SHP77 (cell line): ENCODE data around the gene CDKAL1.

ENCODE experiments used
- DNase-seq, 2 experiments: peaks; one replicate each; lab custom pipeline; 2025; lab: John Stamatoyannopoulos, UW

Gene CDKAL1

DNA sequence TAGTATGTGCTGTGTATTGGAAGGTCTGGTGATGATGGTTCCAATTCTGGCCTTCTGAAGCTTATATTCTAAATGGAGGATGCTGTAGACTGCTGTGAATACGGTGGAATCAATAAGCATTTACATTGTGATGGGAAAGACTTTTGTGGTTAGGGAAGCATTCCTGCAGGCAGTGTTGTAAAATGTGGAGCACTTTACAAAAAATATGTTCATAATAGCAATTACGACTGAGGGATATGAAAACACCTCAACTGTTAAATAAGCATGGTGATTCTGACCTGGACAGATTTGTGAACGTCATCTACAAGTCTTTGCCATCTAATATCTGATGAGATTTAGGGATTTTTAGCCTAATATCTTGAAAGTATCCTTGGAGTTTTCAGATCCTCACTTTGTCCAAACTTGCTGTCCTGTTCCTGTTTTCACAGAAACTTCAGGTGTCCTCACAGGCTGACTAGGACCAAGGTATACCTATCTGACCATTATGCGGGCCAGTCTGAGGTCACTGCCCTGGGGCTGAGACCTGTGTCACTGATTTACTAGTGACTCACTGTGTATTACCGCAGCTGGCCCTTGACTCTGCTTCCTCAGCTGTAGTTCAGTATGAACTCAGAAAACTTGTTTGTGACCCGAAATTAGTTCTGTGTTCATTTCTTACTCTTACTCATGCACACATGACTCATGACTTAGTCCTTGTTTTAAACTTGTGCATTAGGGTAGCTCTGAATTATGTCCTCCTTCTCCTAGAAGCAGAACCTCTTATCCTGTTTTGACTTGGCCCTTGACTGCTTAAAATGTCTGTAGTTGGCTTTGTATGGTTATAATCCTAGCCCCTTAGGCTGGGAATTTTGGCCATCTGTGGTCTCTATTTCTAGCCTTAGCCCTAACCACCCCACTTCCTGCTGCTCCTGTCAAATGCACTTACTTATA, 343.0 kb downstream of the CDKAL1 start:
- DNase-seq: peak in 1 of 2 experiments; percentile 23

DNA sequence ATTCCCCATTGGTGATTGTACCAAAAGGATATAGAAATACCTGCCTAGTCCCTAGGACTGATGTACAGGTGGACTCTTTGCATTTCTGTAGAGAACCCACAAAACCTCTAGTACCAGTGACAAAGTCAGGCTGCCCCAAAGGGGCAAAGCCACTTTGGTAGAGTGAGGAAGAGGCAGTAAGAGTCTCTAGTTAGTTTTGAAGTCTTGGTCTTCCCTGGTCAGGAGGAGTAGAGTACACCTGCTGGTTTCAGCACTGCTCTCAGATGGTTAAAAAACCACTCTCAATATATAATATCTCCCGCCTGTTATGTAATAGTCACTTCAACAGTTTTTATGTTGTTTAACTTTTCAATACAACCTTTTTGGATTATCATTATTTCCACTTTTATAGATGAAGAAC, 344.9 kb downstream of the CDKAL1 start:
- no peak for DNase-seq

DNA sequence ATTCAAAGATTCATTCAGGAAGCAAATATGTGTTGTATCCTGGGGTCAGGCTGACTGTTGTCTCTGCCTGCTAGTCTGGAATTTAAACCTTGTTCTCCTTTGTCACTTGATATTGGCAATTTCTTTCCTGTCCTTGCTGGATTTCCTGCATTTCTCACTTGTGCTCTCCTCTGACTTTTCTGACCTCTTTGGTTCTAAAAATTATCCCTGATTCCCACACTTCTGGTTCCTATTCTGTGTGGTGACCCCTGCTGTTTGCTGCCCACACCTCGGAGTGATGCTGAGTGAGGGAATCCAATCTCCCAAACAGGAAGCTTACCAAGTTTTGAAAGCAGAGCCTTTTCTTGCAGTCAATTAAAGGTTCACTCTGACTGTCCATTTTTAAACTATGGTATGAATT, 345.3 kb downstream of the CDKAL1 start:
- no peak for DNase-seq

DNA sequence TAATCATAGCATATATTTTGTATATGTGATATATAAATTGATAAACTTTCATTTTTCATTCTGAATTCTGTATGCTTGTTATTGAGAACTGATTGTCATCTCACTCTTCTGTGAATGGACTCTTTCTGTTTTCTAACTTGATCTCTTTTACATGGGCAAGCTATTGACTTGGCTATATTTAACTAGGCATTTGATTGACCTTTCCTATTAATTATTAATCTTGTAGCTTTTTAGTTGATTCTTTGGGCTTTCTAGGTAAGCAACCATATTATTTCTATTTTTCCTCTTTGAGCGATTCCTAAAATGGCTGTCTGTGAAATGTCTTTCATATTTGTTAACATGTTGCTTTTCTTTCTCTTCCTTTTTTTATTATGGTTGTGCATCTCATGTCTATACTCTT, 347.1 kb downstream of the CDKAL1 start:
- DNase-seq: no peak

DNA sequence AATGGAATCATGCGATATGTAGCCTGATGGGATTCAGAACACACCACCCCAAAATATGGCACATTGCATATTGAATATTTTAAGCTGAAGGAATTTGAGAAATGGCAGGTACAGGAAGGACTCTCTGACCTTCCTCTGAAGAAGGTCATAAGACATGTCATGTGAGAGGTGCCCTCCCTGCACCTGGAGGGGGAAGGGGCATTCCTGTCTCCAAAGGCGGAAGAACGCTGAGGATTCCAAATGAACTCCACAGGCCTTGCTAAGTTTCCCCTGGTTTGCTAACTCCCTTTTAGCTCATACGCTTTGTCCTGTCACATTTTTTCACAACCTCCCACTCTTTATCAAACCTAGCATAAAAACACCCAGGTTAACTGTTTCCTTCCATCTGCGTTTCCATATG, 347.8 kb downstream of the CDKAL1 start:
- DNase-seq: no peak

DNA sequence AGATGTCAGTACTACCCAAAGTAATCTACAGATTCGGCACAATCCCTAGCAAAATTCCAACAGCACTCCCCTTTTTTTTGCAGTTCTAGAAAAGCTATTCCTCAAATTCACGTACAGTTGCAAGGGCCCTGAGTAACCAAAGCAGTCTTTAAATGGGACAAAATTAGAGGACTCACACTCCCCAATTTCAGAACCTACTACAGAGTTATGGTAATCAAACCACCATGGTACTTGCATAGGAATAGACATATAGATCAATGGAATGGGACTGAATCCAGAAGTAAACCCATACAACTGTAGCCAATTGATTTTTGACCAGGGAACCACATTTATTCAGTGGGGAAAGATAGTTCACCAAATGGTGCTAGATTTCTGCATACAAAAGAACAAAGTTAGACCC, 350.8 kb downstream of the CDKAL1 start:
- no peak for DNase-seq

DNA sequence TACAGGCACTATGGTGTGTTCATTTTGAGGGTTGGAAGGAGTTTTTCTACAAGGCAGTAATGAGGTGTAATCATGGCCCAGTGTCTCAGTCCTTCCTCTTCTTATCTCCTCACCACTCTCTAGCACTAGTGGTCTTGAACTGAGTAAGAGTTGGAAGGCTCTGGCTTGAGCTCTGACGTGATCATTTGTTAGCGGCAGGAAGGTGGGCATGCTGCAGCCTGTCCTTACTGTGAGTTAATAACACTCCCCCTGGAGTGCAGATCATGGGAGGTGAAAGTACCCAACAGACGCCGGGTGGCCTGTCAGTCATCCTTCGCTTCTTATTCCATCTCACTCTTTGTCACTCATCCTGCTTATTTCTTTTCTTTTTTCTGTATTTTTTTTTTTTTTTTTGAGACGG, 356.9 kb downstream of the CDKAL1 start:
- no peak for DNase-seq

DNA sequence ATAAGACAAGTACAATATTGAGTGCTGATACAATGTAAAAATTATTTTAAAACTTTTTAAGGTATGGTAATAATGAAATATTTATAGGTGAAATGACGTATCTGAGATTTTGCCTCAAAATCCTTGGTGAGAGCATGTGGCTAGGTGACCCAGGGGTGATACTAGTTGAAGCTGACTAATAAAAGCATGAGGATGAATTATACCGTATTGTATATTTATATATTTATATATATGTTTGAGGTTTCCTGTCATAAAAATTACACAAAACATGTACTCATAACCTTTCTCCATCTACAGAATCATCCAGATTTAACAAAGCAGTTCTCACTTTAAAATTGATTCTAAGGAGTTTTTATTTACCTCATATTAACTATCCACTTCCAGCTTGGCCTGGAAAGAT, 358.1 kb downstream of the CDKAL1 start:
- no peak for DNase-seq

DNA sequence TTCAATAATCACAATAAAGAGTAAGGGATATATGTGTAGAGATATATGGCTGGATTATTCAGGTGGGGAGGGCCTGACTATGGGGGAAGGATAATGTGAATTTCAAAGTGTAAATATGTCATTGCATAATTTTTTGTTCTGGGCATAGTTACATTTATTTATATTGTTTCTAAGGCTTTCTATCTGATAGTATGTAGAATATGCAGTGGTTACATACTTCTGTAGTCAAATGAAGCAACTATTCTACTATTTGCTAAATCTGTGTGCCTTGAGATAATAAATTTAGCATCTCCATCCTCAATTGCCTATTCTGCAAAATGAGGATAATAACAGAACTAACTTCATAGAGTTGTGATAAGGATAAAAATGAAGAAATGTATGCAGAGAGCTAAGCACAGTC, 359.2 kb downstream of the CDKAL1 start:
- DNase-seq: no peak

DNA sequence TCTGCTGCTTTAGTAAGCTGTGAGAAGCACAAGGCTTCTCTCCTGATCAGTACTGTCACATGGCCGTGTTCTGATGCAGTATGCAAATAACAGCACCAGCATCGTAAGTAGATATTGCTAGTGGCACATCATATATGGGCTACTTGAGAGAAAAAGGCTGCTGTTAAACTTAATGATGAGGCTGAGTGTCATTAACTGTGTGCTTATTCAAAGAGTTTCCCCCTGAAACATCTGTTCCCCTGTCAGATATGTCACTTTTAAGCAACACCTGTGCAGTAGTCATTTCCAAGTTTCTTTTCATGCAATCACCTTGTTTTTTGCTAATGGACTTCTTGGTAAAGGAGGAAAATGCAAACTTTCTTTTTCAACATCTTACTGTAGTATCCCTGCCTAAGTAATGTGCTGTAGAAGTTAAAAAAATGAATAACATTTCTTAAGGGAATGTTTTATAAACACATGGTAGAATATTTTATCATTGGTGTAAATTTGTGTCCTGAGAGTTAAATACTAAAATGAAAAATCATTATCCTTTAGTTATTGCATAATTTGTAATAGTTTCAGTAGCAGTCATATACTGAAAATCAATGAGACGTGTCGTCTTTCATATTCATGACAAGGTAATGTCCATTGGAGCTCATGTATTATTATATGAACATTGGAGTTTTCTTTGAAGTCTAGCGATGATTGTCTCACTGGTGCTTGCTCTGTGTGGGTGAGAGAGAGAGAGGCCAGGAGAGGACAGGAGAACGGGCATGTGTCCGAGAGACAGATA, 366.3 kb downstream of the CDKAL1 start:
- DNase-seq: no peak

DNA sequence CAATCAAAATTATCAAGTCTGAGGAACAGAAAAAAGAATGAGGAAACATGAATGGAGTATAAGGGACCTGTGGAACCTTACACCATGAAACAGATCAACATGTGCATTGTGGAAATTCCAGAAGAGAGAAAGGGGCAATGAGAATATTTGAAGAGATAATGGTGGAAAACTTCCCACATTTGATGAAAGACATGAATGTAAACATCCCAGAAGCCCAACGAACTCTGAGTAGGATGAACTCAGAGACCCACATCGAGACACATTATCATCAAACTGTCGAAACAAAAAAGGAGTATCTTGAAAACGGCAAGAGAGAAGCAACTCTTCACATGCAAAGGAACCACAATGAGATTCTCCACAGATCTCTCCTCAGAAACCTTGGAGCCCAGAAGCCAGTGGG, 371.1 kb downstream of the CDKAL1 start:
- DNase-seq: no peak

DNA sequence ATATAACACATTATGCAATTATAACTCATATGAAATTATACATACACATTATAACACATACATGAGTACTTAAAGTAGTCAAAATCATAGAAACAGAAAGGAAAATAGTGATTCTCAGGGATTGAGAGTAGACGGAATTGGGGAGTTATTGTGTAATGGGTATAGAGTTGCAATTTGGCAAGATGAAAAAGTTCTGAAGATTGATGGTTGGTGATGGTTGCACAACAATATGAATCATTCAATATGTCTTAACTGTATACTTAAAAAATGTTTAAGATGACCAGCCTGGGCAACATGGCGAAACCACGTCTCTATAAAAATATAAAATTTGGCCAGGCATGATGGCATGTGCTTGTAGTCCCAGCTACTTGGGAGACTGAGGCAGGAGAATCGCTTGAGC, 372.7 kb downstream of the CDKAL1 start:
- DNase-seq: no peak

DNA sequence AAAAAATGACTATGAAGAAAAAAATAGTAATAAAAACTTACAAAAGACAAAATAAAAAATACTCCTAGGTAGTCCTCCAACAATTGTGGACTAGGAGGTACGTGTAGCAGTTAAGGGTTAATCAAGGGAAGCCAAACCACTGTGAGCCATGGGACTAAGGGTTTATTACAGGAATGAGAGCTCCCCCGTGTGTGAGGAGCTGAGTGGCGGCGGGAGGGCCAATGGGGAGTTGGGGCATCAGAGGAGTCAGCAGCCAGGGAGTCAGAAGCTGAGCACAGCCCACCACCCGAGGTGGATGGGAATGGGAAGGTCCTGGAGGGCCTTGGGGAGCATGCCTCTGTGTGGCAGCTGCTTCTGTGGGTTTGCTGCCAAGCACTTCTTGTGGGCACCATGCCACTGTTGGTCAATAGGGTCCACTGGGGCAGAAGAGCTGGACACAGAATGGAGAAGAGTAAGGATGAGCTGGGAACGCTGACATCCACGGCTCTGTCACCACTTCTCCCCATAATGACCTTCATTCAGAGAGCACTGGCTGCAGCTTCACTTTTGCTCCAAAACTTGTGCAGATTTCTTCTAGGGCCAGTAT, 373.3 kb downstream of the CDKAL1 start:
- no peak for DNase-seq

DNA sequence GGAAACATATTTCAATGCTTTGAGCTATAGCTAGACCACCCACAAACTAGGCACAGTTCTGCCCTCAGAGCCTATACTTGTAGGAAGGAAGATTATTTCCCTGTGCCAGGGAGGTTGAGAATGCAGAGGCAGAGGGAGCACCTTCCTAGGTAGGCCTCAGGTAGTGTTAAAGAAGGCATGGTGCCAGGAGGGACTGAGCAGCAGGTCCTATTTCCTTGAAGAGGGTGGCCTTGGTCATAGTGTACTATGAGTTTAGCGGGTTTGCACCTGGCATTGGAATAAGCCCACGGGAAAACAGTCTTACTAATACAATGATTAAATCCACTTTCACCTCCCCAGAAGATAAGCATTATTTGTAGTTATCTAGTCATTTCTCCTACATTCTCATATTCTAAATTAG, 375.4 kb downstream of the CDKAL1 start:
- no peak for DNase-seq

DNA sequence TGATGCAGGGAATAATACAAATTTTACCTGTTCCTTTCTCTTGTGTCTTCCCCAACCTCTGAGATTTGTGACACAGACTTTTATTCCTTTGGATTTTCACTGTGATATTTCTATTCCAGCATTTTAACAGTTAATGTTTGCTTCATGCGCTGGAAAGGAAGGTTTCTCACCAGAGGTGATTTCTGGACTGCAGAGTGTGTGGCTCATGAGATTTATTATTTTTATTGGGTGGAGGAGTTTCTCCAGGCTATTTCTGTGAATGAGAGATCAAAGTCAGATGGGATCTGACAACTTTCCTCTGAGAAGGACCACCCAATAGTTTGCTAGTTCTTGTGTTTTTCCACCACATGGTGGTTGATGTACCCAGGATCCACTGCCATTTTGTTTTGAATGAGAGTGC, 377.5 kb downstream of the CDKAL1 start:
- no peak for DNase-seq

DNA sequence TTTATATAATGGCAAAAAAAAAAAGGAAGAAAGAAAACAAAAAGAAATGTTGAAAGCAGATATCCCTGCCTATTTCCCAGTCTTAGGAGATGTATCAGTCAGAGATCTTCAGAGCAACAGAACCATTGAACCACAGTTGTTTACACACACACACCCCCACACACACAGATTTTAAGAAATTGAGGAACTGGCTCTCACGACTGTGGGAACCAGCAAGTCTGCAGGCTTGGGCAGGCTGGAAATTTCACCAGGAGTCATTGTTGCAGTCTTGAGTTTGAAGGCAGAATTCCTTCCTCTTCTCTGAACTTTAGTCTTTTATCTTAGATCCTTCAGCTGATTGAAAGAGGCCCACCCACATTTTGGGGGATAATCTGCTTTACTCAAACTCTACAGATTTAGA, 380.9 kb downstream of the CDKAL1 start:
- no peak for DNase-seq

DNA sequence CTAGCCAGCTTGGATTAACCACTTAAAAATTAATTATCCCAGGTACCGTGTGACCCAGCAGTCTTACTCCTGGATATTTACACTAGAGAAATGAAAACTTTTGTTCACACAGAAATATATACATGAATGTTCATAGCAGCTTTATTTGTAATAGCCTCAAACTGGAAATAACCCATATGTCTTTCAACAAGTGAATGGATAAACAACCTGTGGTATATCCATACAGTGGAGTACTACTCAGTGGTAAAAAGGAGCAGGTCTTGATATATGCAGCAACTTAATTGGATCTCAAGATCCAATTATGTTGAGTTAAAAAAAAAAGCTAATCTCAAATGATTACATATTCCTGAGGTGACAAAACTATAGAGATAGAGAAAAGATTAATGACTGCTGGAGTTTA, 381.4 kb downstream of the CDKAL1 start:
- no peak for DNase-seq

DNA sequence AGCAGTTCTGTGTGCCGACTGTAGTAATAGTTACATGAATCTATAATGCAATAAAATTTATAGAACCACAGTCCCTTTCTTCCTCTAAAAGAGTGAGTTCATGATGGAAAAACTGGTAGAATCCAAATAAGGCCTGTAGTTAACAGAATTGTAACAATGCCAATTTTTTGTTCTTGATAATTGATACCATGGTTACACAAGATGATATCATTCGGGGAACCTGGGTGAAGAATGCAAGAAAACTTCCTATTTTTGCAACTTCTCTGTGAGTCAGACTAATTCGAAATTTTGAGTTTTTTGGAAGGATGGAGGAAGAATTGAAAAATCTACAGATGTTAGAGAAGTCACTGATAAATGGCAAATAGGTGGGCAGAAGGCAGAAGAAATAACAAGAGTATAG, 381.8 kb downstream of the CDKAL1 start:
- no peak for DNase-seq

DNA sequence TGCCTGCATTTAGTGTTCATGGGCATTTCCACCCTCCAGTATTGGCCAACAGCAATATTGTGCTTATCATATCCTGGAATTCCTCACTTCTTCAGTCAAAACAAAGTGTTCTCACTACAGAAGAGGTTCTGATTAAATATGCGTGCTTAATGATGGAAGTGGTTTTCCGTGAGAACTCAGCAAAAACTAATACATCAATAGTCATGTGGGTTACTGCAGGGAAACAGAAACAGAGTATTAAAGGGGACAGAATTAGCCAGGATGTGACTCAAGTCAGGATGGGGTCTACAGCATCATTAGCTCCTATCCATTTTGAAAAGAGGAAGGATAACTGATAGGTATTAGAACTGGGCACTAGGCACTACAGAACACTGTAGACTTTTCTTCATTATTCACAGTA, 384.6 kb downstream of the CDKAL1 start:
- no peak for DNase-seq

DNA sequence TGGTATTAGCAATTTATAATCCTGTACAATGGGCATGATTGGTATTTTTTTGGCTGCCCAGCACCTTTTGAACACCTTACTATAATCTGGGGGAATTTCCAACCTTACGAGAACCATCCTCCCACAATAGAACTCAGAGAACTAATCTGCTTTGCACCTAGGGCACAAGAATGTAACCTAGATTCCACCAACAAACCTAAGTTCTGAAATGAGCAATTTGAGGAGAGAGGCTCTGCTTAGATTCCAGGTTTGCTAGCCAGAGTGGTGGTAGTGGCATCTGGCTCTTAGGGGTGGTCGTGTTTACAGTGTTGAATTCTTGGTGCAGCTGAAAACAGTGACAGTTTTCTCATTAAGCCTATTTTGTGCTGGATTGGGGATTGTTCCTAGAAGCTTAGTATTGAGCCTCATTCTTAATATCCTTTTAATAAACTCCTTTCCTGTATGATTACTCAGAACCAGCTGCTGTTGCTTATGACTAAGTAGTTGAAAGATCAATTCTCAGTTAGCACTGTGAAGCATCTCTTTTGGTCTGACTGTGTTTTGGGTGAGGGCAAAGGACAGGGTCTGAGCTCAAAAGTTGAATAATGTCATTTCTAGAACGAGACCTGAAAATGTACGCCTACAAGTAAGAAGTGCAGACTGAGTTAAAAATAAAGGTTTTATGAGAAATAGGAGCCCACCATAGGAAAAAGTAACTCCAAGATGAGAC, 385.6 kb downstream of the CDKAL1 start:
- DNase-seq: no peak

DNA sequence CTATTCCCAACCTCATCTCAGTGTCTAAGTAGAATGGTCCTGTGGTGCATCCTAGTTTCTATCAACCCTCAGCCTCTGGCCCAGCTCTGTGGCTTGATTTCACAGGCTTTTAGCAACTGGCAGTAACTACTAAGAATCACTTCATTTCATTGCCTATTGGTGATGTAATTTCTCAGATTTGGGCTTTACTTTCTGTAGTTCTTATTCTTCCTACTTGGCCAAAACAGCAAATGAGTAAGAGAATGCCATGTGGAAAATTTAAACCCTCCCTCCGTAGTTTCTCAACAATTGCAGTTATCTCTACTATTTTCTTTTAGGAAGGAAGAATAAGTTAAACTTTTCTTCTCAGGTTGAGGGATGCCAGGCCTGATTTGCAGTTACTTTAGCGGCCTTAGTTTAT, 387.3 kb downstream of the CDKAL1 start:
- DNase-seq: no peak

DNA sequence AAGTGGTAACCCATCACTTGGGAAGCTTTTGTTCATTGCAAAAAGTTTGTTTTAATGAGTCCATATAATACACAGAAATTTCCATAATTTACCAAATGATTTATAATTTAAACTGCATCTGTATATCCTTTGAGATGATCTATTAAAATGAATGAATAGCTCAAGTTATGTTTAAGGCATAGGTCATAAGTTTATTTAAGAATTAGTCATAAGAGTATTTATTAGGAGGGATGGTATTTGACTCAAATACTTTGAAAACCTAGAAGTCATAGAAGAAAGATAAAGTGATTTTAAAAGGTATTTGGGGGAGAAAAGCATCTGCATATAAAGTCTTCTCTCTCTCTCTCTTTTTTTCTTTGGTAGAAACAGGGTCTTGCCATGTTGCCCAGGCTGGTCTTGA, 388.5 kb downstream of the CDKAL1 start:
- DNase-seq: no peak
